Kidney (tissue), 14 donors: ENCODE results near the gene ZNF70. TPM values are rescaled to one million over a fixed set of nuclear protein-coding genes. Genes with fewer than 3 reads are reported as not detected.
A peak's percentile ranks its signal among the peaks of the same experiment; 100 is the strongest.

Experiments
- DNase-seq, 5 donors: peaks; one replicate each; pipeline ENCODE4 v3.0.0-alpha.2; 2013 to 2020
- FAIRE-seq: peaks from 2 replicates; lab custom pipeline; 2012; peaks lifted over from hg19 to GRCh38; lab: Jason Lieb, UNC
- H3K27ac ChIP-seq, 2 donors: one replicate each; pipeline ENCODE4 v1.7.0; 2013; ENCODE audit warnings: low read depth in 2 of 2, low read length in 2 of 2, inconsistent platforms in 1 of 2
- H3K27me3 ChIP-seq: one replicate; pipeline ENCODE4 v1.7.1; 2013; ENCODE audit warnings: low read length, inconsistent platforms; ENCODE audit not compliant: control insufficient read depth, insufficient read depth
- H3K36me3 ChIP-seq, 3 donors: one replicate each; pipeline versions ENCODE4 v1.7.0 to v1.7.1; 2013; ENCODE audit warnings: low read length in 3 of 3, control low read depth in 1 of 3, inconsistent platforms in 1 of 3; ENCODE audit not compliant: insufficient read depth in 3 of 3, control insufficient read depth in 2 of 3
- H3K4me1 ChIP-seq, 3 donors: one replicate each; pipeline versions ENCODE4 v1.7.0 to v1.7.1; 2013; ENCODE audit warnings: low read length in 3 of 3, inconsistent platforms in 1 of 3, low read depth in 1 of 3; ENCODE audit not compliant: control insufficient read depth in 2 of 3, insufficient read depth in 2 of 3
- H3K4me3 ChIP-seq, 3 donors: one replicate each; pipeline versions ENCODE4 v1.7.0 to v1.8.1; 2013; ENCODE audit warnings: low read length in 3 of 3, control low read depth in 1 of 3, inconsistent platforms in 1 of 3
- H3K9ac ChIP-seq, 3 donors: one replicate each; pipeline versions ENCODE4 v1.7.0 to v1.7.1; 2013; ENCODE audit warnings: low read length in 3 of 3, control low read depth in 1 of 3, inconsistent platforms in 1 of 3
- H3K9me3 ChIP-seq, 3 donors: one replicate each; pipeline versions ENCODE4 v1.7.0 to v1.7.1; 2013; ENCODE audit warnings: low read length in 3 of 3, control low read depth in 1 of 3, inconsistent platforms in 1 of 3; ENCODE audit not compliant: control insufficient read depth in 2 of 3, insufficient read depth in 1 of 3
- CTCF ChIP-seq: IDR thresholded peaks from 3 replicates; pipeline ENCODE4 v1.5.1; 2012; ENCODE audit warnings: mild to moderate bottlenecking, moderate library complexity, borderline replicate concordance; ENCODE audit not compliant: insufficient read depth; ENCODE audit errors: extremely low read depth
- intact Hi-C: fragments of 100-400 bp; cut with DNase I; formaldehyde crosslinking; loops from one replicate; pipeline ENCODE4 v1.11.1; 2022
- polyA plus RNA-seq: library from polyadenylated mRNA; stranded (reverse); fragments of 350-450 nt; fragmentation: Illumina TruSeq; extraction: RNeasy Lipid Tissue Mini Kit (QIAGEN cat#74804); gene quantifications from one replicate; pipeline ENCODE4 v1.2.3, GENCODE V29; 2014; ENCODE audit warnings: low read depth, low replicate concordance; ENCODE audit not compliant: insufficient read depth
- total RNA-seq: library from RNA; stranded (reverse); fragmentation: NEBNext Ultra II Directional; extraction: Animal tissue kit (Norgen Biotek cat#: 25700); gene quantifications from one replicate; pipeline ENCODE4 v1.2.1, GENCODE V29; 2021
- donor health status: control.
- donor health status: control.
- donor health status: control.
- donor health status: control.
- donor health status: control.
- donor health status: DM: yes; HTN: yes; CAD: no.
- donor health status: Normal renal cell carcinoma (clear cell type).

The ZNF70 gene
- total and polyA plus RNA-seq, 2 donors from 2014 or later, result 1.1 to 6.6 TPM

- Histone ChIP-seq H3K27me3 (no peaks in the 10 kb centered on the region), H3K9ac (peak overlapping the region in 1 of 3 donors; percentile 26), H3K9me3 (no peaks in the 10 kb centered on the region), H3K27ac (no peak overlapping the region), H3K4me3 (no peak overlapping the region), H3K4me1 (peaks cover 0 to 29% (median 17%) of the 10 kb centered on the region in 3 donors), H3K36me3 (no peaks in the 10 kb centered on the region)
- FAIRE-seq (no peak), DNase-seq (peak in 1 of 5 donors; percentile 53)
- TF ChIP-seq CTCF, result no peak
- intact Hi-C loops, result loop anchor here (10.0 kb wide), 1 partner anchor 70 kb away; no protein-coding TSS in a partner anchor
Measured at GRCh38 chr22:23774114-23774921, 23.4 kb upstream of the ZNF70 start.

- Histone ChIP-seq H3K4me1 (peaks cover 0 to 29% (median 17%) of the 10 kb centered on the region in 3 donors), H3K36me3 (no peaks in the 10 kb centered on the region), H3K4me3 (peak overlapping the region; percentile 20 to 57 (median 41)), H3K9ac (peak overlapping the region in 2 of 3 donors; percentile 8 to 26), H3K9me3 (no peaks in the 10 kb centered on the region), H3K27me3 (no peaks in the 10 kb centered on the region), H3K27ac (no peak overlapping the region)
- intact Hi-C loops, result loop anchor here (10.0 kb wide), 1 partner anchor 71 kb away; no protein-coding TSS in a partner anchor
- no peak for TF ChIP-seq CTCF
- peak in 1 of 5 donors; percentile 53 for DNase-seq
- FAIRE-seq, result no peak
Measured at GRCh38 chr22:23773483-23774113, 22.7 kb upstream of the ZNF70 start.

- peak within 1 kb of the TSS; percentile 20 to 57 (median 44) for H3K4me3 ChIP-seq
- no peak for TF ChIP-seq CTCF
- peak; percentile 64 to 91 (median 85) for DNase-seq
- H3K27me3 ChIP-seq, result no peaks in the 10 kb centered on the region
- H3K9me3 ChIP-seq, result no peaks in the 10 kb centered on the region
- H3K36me3 ChIP-seq, result no peaks in the 10 kb centered on the region
- H3K9ac ChIP-seq, result peak within 1 kb of the TSS in 2 of 3 donors; percentile 8 to 51
- FAIRE-seq, result no peak
- no peak within 1 kb of the TSS for H3K27ac ChIP-seq
- H3K4me1 ChIP-seq, result peaks cover 0 to 29% (median 14%) of the 10 kb centered on the region in 3 donors
- intact Hi-C loops, result loop anchor here (10.0 kb wide), 1 partner anchor 72 kb away; no protein-coding TSS in a partner anchor
Measured at GRCh38 chr22:23772649-23773473, 21.9 kb upstream of the ZNF70 start, which contains the start of gene MMP11. TSS of gene MMP11 (plus strand) at chr22:23772849. CDS start at chr22:23772871, 22 bp downstream.
